PFSK-1 (cell line): ENCODE measurements around the gene CCDC192.

Experiments
- FOXP2 ChIP-seq: optimal IDR thresholded peaks from 2 replicates; pipeline ENCODE3; 2011; ENCODE audit warnings: borderline replicate concordance, control low read depth, inconsistent platforms; ENCODE audit not compliant: insufficient read depth; ENCODE audit errors: extremely low read length, extremely low read depth
- POLR2AphosphoS5 ChIP-seq: IDR thresholded peaks from 2 replicates; pipeline ENCODE4 v1.6.1; 2012; ENCODE audit warnings: low read depth, mild to moderate bottlenecking, control low read depth, low read length, moderate library complexity
- SIN3A ChIP-seq: IDR thresholded peaks from 2 replicates; pipeline ENCODE4 v1.6.1; 2012; ENCODE audit warnings: mild to moderate bottlenecking, low read length, moderate library complexity, borderline replicate concordance; ENCODE audit not compliant: insufficient read depth
- TAF1 ChIP-seq: IDR thresholded peaks from 2 replicates; pipeline ENCODE4 v1.6.1; 2012; ENCODE audit warnings: low read length, control low read depth, borderline replicate concordance; ENCODE audit not compliant: insufficient read depth
- TF ChIP-seq, protein P1 (sequence below), 2 experiments: IDR thresholded peaks; 2 replicates each; pipeline versions ENCODE4 v1.6.1 to v1.8.0; 2011 to 2012; ENCODE audit warnings: low read depth in 2 of 2, low read length in 2 of 2, control low read depth in 1 of 2, inconsistent platforms in 1 of 2, mild to moderate bottlenecking in 1 of 2, moderate library complexity in 1 of 2; ENCODE audit not compliant: insufficient read depth in 1 of 2

Gene CCDC192

DNA sequence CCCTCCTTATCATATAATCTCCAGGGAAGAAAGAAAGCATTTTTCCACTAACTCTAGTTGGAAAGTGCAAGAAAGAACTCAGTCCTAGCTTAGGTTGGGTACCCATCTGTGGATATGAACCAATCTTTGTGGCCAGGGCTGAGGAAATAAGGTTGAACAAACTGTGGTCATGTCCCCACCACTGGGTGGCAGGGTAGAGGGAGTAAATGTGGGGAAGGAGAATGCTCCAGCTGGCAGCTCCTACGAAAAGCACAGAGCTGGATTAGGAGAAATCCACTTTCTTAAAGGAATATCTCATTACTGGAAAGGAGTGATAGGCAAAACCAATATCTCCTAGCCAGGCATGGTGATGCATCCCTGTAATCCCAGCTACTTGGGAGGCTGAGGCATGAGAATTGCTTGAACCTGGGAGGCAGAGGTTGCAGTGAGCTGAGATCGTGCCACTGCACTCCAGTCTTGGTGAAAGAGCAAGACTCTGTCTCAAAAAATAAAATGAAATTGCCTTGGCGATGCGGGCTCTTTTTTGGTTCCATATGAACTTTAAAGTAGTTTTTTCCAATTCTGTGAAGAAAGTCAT lies 175.1 kb downstream of the CCDC192 start:
- TF ChIP-seq, protein P1, sequence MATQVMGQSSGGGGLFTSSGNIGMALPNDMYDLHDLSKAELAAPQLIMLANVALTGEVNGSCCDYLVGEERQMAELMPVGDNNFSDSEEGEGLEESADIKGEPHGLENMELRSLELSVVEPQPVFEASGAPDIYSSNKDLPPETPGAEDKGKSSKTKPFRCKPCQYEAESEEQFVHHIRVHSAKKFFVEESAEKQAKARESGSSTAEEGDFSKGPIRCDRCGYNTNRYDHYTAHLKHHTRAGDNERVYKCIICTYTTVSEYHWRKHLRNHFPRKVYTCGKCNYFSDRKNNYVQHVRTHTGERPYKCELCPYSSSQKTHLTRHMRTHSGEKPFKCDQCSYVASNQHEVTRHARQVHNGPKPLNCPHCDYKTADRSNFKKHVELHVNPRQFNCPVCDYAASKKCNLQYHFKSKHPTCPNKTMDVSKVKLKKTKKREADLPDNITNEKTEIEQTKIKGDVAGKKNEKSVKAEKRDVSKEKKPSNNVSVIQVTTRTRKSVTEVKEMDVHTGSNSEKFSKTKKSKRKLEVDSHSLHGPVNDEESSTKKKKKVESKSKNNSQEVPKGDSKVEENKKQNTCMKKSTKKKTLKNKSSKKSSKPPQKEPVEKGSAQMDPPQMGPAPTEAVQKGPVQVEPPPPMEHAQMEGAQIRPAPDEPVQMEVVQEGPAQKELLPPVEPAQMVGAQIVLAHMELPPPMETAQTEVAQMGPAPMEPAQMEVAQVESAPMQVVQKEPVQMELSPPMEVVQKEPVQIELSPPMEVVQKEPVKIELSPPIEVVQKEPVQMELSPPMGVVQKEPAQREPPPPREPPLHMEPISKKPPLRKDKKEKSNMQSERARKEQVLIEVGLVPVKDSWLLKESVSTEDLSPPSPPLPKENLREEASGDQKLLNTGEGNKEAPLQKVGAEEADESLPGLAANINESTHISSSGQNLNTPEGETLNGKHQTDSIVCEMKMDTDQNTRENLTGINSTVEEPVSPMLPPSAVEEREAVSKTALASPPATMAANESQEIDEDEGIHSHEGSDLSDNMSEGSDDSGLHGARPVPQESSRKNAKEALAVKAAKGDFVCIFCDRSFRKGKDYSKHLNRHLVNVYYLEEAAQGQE (IDR thresholded peaks at IDR 0.05; ENCODE audit: insufficient read depth in 1 of 2, low read depth in 2 of 2, low read length in 2 of 2) = no peak
- TF ChIP-seq POLR2AphosphoS5 (no peak), FOXP2 (no peak)

DNA sequence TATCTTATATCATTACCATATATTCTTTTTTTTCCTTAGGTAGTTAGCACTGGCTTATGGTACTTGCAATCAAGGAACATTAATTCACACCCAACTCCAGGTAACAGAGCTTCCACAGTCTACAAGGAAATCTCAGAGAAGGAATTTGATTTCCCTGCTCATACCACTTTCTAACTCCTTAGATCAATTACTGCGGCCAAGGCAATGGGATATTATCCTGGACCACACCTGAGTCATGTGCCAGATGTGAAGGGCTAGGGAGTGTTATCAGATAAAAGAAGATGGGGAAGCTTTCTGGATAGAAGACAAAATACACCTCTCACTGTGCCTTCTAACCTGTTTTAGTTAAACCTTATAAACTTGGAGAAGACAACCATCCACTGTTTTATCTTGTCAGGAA lies 181.2 kb downstream of the CCDC192 start:
- TF ChIP-seq, protein P1 (IDR thresholded peaks at IDR 0.05; ENCODE audit: insufficient read depth in 1 of 2, low read depth in 2 of 2, low read length in 2 of 2) = no peak
- TF ChIP-seq FOXP2 (no peak), POLR2AphosphoS5 (no peak), SIN3A (no peak), TAF1 (no peak)

DNA sequence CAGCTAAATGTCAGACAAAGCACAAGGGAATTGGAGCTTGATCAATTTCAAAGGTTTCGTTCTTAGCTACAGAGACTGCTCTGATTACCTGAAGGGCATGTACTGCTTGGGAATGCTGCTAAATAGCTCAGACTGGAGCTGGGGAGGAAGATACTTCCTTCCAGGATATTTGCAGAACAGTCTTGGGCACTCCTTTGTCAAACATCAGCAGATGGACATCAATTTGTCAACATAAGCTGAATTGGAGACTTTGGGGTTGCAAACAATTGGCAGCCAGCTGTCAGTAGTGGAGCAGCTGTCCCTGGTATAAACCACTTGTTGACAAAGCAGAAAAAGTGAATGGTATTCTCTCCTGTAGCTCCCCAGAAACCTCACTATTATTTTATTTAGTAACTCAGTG lies 182.0 kb downstream of the CCDC192 start:
- TF ChIP-seq SIN3A (no peak), FOXP2 (no peak), POLR2AphosphoS5 (no peak), TAF1 (no peak)
- TF ChIP-seq, protein P1 (IDR thresholded peaks at IDR 0.05; ENCODE audit: insufficient read depth in 1 of 2, low read depth in 2 of 2, low read length in 2 of 2) = no peak

DNA sequence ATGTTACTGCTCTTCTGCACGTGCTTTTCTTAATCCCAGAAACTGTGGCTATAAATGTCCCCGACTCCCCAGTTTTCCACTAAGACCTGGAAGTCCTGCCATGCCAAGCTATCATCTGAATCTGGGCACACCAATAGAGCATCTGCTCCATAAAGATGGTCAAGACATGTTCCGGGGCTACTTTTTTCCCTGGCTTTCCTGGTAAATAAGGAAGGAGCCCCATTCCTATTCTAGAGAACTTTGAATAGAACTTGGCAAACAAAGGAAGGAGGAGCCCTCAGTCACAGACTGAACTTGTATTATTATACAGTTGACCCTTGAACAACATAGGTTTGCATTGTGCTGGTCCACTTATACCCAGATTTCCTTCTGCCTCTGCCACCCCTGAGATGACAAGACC lies 182.9 kb downstream of the CCDC192 start:
- TF ChIP-seq SIN3A (no peak), FOXP2 (no peak), TAF1 (no peak), POLR2AphosphoS5 (no peak)
- TF ChIP-seq, protein P1 (IDR thresholded peaks at IDR 0.05; ENCODE audit: insufficient read depth in 1 of 2, low read depth in 2 of 2, low read length in 2 of 2) = no peak

DNA sequence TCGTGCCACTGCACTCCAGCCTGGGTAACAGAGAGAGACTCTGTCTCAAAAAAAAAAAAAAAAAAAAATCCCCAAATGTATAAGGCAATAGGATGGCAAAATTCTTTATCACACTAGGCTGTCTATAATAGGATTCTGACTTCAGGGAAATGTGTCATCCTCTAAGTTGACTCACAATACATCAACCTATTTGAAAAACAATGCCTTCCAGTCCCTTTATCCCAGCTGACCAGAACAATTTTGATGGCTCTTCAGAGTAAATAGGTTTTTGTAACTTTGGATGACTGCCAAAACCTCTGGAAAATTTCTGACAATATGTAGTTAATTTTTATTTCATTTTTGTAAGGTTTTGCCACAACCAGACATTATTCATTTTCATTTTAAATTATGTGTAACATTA lies 184.1 kb downstream of the CCDC192 start:
- TF ChIP-seq POLR2AphosphoS5 (no peak), TAF1 (no peak), FOXP2 (no peak), SIN3A (no peak)
- TF ChIP-seq, protein P1 (IDR thresholded peaks at IDR 0.05; ENCODE audit: insufficient read depth in 1 of 2, low read depth in 2 of 2, low read length in 2 of 2) = no peak
